GM19023 (cell line): ENCODE results near the gene KCNH1.
A peak's percentile ranks its signal among the peaks of the same experiment; 100 is the strongest.
"Not testable (repeated sequence)": the region's sequence is repeated elsewhere in the genome, so short reads cannot be mapped to it uniquely, and the experiment has no call there.

Experiments used
- ATAC-seq: cut with Tn5 transposase; IDR thresholded peaks from one replicate; pipeline ENCODE4 v1.9.1; 2021; ENCODE audit warnings: mild to moderate bottlenecking, moderate library complexity; ENCODE audit not compliant: unreplicated experiment

KCNH1 gene

GRCh38 chr1:211011128-211011527, 122.8 kb downstream of the KCNH1 start:
- not testable (repeated sequence) for ATAC-seq

DNA sequence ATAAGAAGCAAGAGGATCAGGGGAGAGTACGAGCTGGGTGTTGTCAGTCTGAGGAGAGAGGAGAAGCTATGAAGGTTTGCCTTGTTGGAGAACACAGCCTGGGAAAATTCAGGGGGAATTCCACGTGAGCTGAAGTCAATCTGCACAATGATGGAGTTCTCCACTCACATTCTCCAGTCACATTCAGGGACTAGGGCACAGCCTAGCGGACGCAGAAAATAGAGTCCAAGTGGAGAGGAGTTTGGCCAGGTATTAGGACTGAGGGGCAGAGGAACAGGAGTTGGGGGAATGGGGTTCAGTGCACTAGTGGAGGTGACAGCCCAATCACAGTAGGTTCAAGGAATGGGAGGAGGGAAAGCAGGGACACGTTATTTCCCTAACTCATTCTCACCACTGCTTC, 124.0 kb downstream of the KCNH1 start:
- no peak for ATAC-seq

DNA sequence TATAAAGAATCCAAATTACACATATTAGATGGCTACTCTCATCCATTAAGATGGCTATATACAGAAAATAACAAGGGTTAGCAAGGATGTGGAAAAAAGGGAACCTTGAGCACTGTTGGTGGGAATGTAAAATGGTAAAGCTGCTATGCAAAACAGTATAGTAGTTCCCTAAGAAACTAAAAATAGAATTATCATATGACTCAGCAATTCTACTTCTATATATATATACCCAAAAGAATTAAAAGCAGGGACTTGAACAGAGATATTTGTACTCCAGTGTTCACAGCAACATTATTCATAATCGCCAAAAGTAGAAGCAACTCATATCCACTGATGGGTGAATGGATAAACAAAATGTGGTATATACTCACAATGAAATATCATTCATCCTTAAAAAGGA, 126.1 kb downstream of the KCNH1 start:
- no peak for ATAC-seq

DNA sequence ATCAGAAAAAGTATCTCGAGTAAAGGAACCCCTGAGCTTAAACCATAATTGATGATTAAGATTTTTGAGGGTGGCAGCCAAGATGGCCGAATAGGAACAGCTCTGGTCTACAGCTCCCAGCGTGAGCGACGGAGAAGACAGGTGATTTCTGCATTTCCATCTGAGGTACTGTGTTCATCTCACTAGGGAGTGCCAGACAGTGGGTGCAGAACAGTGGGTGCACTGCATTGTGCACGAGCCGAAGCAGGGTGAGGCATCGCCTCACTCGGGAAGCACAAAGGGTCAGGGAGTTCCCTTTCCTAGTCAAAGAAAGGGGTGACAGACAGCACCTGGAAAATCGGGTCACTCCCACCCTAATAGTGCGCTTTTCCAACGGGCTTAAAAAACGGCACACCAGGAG, 138.0 kb downstream of the KCNH1 start:
- not testable (repeated sequence) for ATAC-seq

- ATAC-seq: no peak
These were observed 141.1 kb downstream of the KCNH1 start for GRCh38 chr1:210992837-210993236.

DNA sequence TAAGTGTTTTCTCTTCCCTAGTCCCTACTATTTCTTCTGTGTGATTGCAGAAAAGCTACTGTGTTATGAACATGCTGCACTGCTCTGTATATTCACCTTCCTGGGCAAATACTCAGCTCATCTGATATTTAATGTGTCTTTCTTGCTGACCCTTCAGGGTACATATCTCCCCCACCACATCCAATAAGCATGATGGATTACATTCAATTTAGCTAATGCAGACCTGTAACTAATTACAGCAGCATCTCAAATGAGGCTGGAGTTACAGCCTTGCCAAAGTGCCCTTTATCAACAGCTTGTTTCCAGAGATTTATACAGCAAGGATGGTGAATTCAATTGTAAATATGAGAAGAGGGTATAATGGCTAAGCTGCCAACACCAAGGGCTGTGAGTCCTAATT, 144.0 kb downstream of the KCNH1 start:
- ATAC-seq: no peak

DNA sequence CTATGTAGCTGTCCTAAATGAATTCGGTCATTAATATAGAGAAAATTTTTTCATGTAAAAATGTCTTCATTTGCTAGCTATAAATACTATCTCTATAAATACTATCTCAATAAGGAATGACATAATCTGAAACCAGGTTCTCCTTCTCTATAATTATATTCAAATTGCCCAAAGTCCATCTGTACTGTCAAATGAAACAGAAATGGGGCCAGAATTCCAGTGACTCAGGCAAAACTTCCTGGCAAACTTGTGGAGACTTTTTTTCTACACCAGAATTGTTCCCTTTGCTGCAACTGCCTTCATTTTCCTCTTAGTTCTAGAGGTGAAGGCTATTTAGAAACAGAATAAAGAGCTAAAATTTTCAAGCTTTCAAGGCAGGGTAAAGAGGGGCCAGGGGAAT, 152.5 kb downstream of the KCNH1 start:
- no peak for ATAC-seq

GRCh38 chr1:210980082-210980481, 153.9 kb downstream of the KCNH1 start:
- ATAC-seq: no peak

DNA sequence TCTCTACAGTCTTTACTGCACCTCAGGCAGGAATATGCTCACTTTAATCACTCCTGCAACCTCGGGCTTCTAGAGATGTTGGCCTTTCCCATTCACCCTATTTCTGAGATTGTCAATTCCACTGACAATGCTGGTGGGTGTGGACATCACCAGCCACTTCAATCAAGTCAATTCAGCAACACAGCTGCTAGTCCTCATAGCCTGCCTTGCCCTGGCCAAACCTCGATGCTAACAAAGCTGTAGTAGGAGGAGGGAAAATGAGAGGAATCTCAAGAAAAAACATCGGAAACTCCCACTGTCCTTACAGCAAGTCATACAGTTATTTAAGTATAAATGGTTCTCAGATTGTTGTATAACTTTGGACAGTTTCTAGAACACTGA, 155.0 kb downstream of the KCNH1 start:
- ATAC-seq: no peak

DNA sequence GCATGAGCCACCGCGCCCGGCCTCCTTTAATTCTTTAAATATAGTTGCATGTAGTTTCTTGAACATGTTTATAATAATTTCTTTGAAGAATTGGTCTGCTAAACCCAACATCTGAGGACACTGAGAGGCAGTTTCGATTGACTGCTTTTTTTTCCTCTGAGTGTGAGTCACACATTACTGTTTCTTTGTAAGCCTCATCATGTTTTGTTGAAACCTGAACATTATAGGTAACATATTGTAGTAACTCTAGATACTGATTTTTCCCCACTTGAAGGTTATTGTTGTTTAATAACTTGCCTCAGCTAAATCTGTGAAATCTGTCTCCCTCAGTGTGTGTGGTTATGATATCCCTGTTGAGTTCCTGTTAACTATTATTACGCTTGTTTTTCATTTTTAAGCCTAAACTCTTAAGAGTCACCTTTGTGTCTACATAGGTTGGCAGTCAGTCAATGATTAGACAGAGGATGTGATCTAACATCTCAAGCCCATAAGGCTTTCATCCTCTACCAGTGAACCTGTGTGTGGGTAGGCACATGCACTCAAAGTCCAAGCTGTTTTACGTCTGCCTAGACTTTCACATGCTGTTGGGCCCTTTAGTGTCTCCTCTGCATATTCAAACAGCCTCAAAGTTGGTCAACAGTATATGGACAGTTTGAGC, 155.5 kb downstream of the KCNH1 start:
- ATAC-seq: no peak

DNA sequence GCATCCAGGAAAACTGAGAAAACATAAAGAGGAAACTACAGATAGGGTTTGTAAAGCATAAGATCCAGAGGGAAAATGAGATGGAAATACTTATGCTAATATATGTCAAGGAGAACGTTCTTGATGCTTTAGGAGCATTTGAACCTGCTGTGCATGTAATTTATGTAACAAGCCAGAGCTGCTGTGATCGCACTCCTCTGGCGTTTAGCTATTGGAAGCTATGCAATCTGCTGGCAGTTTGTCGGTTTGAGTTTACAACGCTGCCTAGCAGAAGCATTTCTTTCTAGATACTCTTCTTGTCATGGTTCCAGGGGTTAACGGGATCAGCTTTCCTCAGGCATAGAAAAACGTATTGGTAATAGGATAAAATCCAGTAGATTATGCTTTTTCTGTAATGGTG, 182.7 kb downstream of the KCNH1 start:
- no peak for ATAC-seq

DNA sequence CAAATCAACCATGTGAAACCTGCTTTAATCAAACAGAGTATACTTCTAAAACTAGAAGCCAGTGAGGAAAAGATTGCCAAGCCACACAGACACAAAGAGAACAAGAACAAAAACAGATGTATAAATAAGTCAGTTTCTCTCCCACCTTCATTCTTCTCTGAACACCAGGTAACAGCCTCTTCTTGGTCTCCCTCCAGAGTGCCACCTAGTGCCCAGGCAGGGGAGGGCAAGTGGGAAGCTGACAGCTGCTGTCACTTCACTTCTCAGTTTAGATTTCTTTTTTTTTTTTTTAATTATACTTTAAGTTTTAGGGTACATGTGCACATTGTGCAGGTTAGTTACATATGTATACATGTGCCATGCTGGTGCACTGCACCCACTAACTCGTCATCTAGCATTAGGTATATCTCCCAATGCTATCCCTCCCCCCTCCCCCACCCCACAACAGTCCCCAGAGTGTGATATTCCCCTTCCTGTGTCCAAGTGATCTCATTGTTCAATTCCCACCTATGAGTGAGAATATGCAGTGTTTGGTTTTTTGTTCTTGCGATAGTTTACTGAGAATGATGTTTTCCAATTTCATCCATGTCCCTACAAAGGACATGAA, 183.9 kb downstream of the KCNH1 start:
- ATAC-seq: peak; percentile 50

DNA sequence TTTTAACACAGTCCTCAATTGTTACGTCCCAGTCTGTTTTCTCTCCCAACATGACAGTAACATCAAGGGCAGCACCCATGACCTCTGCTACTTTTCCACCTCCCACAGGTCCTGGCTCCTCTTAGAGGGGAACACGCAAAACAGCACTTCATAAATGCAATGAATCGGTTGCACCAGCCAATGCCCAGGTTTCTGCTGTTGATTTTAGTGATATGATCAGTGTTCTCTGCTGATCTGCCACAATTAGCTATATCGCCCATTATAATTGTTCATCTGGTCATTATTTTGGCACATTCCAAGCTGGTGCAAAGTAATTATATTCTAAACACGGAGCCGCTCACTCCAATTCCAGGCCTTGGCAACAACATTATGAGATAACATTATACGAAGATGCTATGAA, 184.5 kb downstream of the KCNH1 start:
- ATAC-seq: no peak

GRCh38 chr1:210949039-210949438, 184.9 kb downstream of the KCNH1 start:
- ATAC-seq: no peak

- no peak for ATAC-seq
These were observed 189.7 kb downstream of the KCNH1 start for GRCh38 chr1:210944252-210944651.

DNA sequence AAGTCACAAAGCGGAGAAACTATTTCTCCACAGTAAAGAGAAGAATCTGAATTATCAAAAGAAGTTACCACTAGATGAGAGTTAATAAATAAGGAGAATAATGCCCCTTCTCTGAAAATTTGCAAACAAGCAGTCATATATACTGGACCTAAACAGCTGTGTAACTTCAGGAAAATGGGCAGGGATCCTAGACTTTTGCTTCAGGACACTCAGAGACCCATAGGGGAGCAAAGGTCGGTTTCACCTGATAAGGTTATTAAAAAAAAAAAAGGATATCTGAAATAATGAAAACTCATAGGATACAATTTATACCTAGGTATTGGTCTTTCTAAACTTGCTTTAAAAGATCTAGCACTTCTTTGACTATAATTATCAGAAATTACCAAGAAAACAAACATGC, 191.4 kb downstream of the KCNH1 start:
- no peak for ATAC-seq

GRCh38 chr1:210940081-210940617, 193.8 kb downstream of the KCNH1 start:
- no peak for ATAC-seq

DNA sequence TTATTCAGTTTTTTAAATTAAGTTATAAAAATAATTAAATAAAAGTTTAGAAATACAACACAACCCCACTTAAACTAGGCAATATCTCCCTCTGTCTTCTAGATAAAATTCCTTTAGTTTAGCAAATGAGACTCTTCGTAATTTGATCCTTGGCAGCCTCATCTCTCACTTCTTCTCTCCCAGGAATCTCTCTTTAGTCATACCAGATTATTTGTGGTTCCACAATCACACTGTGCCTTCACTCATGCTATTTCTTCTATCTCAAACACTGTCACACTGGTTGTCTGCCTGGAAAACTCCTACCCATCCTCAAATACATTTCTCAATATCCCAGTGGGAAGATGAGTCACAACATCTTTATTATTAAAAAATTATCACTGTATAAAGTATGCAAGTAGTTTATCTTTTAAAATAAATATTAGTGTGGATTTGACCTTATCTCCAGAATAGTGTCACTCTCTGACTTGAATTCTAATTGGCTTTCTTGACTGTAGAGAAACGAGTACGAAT, 195.5 kb downstream of the KCNH1 start:
- ATAC-seq: no peak

GRCh38 chr1:210937846-210938245, 196.1 kb downstream of the KCNH1 start:
- ATAC-seq: no peak

DNA sequence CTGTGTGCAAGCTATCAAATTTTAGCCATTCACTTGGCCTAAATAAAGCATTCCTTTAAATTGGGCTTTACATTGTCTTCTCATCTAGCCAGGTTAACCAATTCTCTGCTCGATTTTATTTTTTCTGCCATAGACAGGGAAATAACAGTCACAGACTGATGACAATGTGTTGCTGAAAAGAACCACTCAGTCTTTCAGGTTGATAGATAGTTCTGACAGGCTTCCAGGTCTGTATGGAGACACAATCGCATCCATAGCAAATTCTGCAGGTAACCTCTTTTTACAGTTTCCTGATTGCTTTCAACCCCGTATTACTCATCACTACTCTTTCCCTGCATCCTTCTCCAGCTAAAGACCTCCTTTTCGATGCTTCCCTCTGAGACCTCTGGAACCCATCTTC, 198.0 kb downstream of the KCNH1 start:
- ATAC-seq: no peak

GRCh38 chr1:210932104-210932503, 201.8 kb downstream of the KCNH1 start:
- ATAC-seq: no peak

DNA sequence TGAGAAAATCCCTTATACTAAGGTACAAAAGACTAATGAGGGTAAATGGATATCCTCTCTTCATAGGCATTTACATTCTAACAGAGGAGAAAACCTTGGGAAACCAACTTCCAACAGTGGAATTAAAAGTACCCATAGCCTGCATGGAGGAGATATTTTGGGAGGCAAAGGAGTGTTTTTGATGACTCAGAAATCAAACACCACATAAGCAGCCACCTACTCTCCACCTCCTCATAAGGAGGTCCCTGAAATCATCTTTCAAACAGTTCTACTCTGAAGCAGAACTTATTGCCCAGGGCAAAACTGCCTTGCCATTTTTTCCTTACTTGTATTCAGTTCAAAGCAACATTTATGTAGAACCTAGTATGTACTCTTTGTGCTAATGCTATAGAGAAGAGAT, 211.3 kb downstream of the KCNH1 start:
- no peak for ATAC-seq
